AML-193 (cell line): ENCODE data around the gene LMAN2L.
A peak's percentile ranks its signal among the peaks of the same experiment; 100 is the strongest.

Experiments
- DNase-seq, 2 experiments: peaks; one replicate each; lab custom pipeline; 2025; lab: John Stamatoyannopoulos, UW

LMAN2L gene

GRCh38 chr2:96739633-96740428 lies at the start of gene LMAN2L:
Gene LMAN2L (minus strand): TSS chr2:96740064. CDS start chr2:96740040, 24 bp downstream.
- peak; percentile 91 to 96 for DNase-seq

GRCh38 chr2:96789245-96789617 lies 49.4 kb upstream of the LMAN2L start:
- no peak for DNase-seq

DNA sequence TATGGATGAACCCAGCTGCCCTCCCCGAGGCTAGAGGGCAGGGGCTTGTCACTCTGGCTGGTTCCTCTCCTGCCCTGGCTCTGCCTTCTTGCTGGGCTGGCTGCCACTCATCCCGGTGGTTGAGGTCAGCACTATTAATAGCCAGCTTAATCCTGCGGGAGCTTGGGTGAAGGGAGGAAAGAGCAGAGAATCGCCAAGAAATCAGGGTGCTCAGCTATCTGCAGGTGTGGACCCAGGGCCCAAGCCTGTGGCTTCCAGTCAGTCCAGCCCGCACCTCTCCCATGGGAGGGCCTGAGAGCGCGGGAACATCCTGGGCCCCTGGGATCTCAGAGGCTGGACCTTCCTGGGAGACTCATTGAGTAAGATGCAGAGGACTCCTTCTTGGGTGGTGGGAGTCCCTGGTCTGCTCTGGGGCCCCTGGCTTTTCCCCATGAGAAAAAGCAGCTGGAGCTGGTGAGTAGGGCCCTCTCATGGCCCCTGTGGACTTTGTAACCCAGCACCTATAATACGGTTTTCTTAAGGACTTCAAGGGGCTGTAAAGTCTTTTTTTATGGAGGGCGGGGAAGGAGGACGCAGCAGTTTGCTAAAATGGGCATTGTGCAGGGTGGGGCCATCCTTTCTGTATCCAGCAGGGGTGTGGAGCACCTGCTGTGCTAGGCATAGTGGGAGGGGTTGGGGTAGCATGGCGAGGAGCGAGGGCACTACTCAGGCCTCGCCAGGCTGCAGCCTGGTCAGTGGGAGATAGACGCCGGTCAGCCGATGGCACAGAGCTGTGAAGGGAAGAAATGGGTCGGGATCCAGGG lies 48.8 kb upstream of the LMAN2L start:
- DNase-seq: no peak

GRCh38 chr2:96787411-96787810 lies 47.5 kb upstream of the LMAN2L start:
- no peak for DNase-seq

DNA sequence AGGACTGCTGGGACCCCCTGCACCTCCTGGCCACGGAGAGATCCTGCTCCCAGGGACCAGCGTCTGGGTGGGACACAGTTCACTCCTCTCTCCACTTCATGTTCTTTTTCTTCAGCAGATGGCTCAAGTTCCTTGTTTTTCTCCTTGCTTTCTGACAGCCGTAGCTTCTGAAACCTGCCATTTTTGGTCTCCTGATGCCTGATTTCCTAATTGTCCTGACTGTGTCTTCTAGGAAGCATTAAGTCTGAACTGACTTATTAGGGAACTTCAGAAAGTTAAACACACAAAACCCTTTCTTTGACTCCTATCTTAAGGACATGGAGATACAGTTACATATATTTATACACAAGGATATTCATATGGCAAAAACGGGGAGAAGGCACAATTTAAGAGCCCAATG lies 43.5 kb upstream of the LMAN2L start:
- no peak for DNase-seq

GRCh38 chr2:96775160-96775559 lies 35.3 kb upstream of the LMAN2L start:
- DNase-seq: no peak

- no peak for DNase-seq
Measured at GRCh38 chr2:96773922-96774321, 34.1 kb upstream of the LMAN2L start.

- no peak for DNase-seq
Measured at GRCh38 chr2:96772903-96773671, 33.2 kb upstream of the LMAN2L start.

DNA sequence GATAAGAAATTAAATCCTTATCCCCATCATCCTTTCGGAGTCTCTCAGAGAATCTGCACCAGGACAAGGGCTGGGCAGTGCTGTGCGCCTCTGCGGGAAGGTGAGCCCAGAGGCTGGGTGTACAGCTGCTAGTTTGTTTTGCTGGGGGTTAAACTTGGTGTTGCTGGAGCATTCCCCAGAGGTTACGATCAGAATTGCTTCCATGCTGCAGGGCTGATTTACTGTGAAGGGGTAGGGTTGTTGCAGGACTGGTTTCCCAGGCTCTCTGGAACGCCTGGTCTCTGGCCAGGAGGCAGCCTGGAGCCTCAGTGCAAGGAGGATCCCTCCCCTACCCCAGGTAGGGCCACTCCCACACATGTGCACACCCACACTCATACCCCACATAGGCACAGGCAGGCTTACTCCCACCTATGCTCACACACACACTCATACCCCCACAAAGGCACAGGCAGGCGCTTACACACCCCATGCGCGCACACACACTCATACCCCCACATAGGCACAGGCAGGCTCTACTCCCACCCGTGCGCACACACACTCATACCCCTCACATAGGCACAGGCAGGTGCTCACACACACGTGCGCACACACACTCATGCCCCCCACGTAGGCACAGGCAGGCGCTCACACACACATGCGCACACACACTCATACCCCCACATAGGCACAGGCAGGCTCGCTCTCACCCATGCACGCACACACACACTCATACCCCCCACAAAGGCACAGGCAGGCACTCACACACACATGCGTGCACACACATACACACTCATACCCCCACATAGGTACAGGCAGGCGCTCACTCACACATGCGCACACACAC lies 32.1 kb upstream of the LMAN2L start:
- DNase-seq: no peak

DNA sequence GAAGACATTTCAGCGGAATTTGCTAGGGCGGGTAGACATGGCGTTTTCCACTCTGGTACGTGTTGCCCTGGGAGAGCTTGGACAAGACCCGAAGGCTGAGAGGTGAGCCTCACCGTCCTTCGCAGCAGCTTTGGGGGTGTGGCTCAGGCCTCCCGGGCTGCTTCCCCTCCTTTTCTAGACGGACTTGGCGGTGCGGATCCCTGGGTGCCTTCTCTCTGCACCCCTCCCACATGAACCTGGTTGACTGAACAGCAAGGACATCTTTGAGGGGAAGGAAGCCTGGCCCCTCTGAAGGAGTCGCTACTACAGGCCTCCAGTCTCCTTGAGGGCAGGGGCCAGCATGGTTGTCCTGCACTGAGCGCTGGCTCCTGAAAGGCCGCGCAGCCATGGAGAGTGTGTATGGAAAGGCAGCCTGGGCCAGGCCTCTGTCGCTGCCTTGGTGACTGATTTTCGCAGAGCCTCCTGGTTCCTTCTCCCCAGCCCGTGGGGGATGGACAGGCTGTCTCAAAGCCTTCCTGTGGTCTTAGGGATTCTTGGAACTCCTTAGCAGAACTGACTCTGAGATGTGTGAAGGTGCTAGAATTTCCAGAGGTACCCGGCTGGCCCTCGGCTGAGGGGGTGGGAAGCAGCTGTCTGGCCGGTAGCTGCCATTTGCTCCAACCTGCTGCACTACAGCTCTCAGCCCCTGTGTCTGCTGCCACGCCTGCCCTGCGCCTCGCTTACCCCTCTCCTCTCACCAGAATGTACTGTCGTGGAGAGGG lies 30.8 kb upstream of the LMAN2L start:
- DNase-seq: no peak

- no peak for DNase-seq
Measured at GRCh38 chr2:96769814-96770213, 29.9 kb upstream of the LMAN2L start.

GRCh38 chr2:96768083-96768561 lies 28.3 kb upstream of the LMAN2L start:
- DNase-seq: no peak

- DNase-seq: no peak
Measured at GRCh38 chr2:96767135-96767871, 27.4 kb upstream of the LMAN2L start.

- DNase-seq: peak; percentile 81 to 84
Measured at GRCh38 chr2:96764253-96764637, 24.4 kb upstream of the LMAN2L start.

DNA sequence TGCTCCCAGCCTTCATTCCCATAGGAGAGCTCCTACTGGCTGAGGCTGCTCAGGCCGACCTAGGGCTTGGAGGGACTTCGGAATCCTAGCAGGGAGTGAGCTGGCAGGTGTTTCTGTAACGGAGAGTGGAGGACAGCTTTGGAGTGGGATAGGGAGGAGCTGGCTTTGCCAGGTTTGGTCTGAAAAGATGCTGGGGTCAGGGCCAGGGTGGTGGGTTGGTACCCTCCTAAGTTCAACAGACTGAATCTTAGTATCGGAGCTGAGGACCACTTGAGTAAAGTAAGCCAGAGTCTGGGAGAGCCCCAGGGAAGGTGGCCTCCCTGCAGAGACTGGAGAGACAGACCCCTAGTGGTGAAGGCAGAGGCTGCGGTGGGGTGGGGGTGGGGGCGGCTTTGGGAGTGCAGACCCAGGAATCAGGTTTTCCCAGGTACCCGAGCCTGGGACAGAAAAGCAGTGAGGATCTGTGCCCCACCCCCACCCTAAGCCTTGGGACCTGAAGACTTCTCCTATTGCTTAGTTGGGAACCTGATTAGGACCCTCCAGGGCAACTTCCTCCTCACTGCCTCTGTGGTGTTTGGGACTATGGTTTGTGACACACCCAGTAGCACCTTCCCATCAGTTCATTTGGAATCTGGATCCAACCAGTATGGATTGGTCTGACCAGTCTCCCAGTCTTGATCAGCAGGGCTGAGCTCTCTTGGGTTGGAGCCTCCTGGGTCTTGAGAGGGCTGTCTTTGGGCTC lies 23.8 kb upstream of the LMAN2L start:
- DNase-seq: peak; percentile 14 to 28

DNA sequence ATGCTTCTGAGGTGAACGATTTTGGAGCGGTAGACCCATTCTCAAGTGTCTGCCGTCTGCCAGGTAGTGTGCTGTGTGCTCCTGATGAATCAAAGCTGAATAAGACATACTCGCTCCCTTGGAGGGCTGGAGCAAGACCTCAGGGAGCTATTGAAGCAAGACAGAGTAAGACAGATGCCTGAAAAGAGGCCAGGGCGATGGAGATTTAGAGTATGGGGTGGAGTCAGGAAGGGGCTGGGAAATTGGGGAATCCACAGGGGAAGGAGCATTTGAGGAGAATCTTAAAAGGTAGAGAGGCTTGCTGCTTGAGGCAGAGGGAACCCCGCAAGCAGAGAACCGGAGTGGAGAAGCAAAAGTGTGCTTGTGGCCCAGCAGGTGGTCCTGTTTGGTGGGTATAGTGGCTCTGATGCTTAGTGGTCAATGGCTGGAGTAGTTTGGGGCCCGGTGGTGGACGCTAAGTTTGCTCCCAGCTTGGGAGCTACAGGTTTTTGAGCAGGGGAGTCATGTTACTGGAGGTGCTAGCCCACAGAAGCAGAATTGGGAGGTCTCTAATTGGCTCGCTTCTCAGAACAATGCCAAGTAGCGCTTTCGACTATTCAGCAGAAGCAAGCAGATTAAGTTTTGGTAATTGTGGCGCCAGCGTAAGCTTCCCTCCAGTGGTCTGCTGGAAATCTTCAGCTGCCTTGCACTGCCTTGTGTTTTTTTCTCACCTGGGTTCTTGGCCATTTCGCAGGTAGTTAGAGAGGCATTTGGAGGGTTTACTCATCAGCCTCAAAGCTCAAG lies 22.9 kb upstream of the LMAN2L start:
- no peak for DNase-seq

DNA sequence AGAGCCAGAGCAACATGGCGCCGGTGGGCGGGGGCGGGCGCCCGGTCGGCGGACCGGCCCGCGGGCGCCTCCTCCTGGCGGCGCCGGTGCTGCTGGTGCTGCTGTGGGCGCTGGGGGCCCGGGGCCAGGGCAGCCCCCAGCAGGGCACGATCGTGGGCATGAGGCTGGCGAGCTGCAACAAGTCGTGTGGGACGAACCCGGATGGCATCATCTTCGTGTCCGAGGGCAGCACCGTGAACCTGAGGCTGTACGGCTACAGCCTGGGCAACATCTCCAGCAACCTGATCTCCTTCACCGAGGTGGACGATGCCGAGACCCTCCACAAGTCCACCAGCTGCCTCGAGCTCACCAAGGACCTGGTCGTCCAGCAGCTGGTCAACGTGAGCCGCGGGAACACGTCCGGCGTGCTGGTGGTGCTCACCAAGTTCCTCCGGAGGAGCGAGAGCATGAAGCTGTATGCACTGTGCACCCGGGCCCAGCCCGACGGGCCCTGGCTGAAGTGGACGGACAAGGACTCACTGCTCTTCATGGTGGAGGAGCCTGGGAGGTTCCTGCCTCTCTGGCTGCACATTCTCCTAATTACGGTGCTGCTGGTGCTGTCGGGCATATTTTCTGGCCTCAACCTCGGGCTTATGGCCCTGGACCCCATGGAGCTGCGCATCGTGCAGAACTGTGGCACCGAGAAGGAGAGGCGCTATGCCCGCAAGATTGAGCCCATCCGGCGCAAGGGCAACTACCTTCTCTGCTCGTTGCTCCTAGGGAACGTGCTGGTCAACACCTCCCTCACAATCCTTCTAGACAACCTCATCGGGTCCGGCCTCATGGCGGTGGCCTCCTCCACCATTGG lies 21.3 kb upstream of the LMAN2L start:
- peak in 1 of 2 experiments; percentile 60 for DNase-seq
